ENCODE data around the gene DBX2.
"Not testable (repeated sequence)": the region's sequence is repeated elsewhere in the genome, so short reads cannot be mapped to it uniquely, and the experiment has no call there.

DBX2 gene

DNA sequence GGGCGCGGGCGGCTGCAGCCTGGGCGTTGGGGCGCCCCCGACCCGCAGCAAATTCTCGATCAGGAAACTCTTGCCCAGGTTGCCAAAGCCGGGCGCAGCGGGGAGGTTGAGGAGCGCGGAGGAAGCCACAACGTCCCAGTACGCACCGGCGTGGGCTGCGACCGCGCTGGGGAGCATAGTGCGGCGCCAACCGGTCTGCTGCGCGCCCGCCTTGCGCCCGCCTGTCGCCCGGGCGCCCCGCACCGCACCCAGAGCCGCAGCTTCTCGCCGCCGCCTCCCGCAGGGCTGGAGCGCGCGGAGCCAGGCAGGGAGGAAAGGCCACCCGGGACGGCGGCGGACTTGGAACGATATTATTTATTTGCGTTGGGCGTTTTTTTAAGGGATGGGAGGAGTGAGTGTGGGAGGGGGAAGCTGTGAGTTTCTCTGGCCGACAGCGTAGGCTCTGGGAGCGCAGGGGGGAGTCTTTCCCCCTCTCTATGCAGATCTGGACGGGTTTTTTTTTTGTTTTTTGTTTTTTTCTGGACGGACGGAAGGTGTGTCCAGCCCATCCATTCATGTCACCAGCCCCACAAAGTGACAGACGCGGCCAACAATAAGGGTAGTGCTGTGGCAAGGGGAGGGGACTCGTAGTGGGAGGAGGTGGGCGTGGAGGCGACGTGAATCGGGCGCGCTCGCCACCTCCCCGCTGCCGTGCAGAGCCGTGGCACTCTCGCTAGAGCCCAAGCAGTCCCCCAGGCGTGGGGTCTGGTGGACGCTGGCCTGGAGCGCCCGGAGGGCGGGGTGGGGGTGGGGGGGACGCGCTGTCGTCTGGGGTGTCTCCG, at the start of gene DBX2:
Gene DBX2 (minus strand): TSS at position 349 of the 821 bp plus-strand sequence. CDS start 172 bp downstream, at position 177.
- DNase-seq: no peak

DNA sequence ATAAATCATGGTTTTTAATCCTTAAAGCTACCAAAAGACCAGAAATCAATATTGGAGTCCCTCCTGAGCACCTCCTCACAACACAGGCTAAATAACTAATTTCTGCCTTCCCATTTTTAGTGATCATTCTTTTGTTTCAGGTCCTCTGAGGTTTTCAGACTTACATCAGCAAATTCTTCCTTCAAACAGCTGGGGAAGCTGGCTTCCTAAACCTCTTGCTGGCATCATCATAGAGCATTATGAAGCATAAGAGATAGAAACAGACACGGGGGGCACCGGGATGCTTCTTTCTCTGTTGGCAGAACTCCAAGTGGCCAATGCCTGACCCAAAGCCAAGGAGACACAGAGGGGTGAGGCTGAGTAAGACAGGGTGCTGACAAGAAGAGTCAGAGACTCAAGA, 47.9 kb upstream of the DBX2 start:
- no peak for DNase-seq

DNA sequence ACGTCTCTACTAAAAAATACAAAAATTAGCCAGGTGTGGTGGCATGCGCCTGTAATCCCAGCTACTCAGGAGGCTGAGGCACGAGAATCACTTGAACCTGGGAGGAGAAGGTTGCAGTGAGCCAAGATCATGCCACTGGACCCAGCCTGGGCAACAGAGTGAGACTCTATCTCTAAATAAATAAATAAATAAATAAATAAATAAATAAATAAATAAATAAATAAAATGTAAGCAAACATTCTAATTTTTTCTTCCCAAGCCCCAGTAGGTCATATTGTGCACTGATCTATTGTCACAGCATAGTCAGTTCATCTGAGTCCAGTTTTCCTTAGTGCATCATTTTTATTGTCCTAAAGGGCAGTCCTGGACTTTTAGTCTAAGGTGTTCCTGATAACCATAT, 44.5 kb upstream of the DBX2 start:
- not testable (repeated sequence) for DNase-seq

- DNase-seq: no peak
These were observed 42.2 kb upstream of the DBX2 start for GRCh38 chr12:45093051-45093450.

GRCh38 chr12:45089411-45090075, 38.6 kb upstream of the DBX2 start:
- no peak for DNase-seq

GRCh38 chr12:45088608-45089007, 37.7 kb upstream of the DBX2 start:
- no peak for DNase-seq

DNA sequence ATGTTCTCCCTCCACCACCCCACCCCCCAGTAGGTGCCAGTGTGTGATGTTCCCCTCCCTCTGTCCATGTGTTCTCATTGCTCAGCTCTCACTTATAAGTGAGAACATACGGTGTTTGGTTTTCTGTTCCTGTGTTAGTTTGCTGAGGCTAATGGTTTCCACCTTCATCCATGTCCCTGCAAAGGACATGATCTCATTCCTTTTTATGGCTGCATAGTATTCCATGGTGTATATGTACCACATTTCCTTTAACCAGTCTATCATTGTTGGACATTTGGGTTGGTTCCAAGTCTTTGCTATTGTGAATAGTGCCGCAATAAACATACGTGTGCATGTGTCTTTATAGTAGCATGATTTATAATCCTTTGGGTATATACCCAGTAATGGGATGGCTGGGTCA, 33.3 kb upstream of the DBX2 start:
- not testable (repeated sequence) for DNase-seq

GRCh38 chr12:45077251-45077650, 26.4 kb upstream of the DBX2 start:
- no peak for DNase-seq

GRCh38 chr12:45076417-45077026, 25.6 kb upstream of the DBX2 start:
- no peak for DNase-seq

DNA sequence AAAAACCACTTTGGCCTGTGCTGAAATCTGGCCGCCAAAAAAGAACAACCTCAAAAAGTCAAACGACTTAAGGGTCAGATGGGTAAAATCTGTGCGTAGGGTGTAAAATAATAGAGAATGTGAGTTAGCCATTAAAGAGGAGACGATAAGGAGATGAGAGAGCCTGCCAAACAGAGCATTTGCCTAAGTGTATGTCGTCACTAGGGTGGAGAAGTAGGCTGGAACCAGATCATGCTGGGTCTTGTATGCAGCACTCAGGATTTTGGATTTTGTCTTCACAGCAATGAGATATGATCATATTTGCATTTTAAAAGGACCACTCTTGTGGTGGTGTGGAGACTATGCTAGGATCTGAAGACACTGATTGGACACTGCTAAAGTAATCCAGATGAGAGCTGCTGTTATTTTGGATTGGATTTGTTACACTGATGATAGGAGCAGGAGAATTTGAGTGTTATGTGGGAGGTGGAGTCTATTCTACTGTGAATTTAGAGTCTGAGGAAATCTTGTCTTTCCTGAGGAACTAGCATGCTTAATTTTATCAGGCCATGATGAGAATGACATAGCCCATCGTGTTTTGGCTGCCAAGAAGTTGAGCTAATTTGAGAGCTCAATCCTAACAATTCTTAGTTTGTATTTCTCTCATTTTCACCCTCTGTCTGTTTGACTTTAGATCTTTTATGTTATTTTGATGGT, 24.8 kb upstream of the DBX2 start:
- no peak for DNase-seq

GRCh38 chr12:45065125-45065626, 14.3 kb upstream of the DBX2 start:
- no peak for DNase-seq

- no peak for DNase-seq
These were observed 10.1 kb upstream of the DBX2 start for GRCh38 chr12:45060976-45061375.

DNA sequence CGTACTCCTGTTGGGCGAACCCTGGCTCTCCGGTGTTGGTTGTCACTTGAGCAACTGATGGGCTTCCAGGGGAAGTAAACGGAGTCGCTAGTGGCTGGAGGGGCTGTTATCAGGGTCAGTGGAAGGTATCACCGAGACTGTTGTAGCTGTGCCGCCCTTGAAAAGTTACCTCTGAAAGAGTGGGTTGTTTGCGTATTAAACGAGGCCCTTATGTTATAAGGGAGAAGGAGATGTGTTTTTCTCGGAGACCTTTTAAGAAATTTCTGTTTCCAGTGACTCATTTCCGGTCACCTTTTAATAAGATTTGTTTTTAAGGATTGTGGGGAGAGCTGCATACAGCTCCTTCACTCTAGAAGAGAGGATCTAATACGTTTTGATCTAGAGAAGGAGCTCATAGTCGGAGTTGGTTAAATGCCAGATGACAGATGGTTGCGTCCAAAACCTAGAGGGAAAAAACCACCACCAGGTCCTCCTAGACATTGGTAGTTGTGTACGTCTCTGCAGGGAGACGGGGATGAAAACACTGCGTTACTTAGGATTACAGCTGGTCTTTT, 750 bp upstream of the DBX2 start:
- DNase-seq: no peak

GRCh38 chr12:45049912-45050750, 768 bp downstream of the DBX2 start:
- no peak for DNase-seq

DNA sequence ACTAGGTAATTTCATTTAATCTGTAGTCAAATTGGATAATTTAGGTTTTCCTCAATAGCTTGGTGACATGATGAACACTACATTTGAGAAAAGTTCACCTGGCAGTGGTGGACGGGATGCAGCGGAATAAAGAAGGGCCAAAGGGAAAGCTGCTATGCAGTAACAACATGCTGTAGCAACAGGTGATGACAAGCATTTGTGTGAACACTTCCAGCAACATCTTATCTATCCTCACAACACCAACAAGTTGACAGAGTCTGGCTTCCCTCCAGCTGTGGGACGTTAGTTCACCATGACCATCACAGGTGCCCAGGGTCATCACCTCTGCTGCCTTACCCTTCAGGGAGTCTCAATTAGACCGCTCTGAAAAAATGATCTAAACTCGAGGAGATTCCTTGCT, 8.3 kb downstream of the DBX2 start:
- no peak for DNase-seq

DNA sequence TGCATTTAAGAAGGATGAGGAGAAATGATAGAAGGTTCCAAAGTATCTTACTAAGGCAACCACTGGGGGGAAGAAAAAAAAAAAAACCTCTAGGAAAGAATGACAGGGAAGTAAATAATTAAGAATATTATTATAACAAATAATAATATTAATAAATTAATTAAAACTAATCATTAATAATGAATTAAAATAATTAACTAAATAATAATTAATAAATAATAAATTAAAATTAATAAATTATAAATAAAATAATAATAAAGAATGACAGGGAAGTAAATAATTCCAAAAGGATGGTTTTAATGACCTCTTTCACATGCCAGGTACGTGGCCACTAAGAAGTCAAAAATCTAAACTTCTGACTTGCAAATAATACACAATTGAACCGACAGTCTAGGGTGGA, 9.9 kb downstream of the DBX2 start:
- no peak for DNase-seq

DNA sequence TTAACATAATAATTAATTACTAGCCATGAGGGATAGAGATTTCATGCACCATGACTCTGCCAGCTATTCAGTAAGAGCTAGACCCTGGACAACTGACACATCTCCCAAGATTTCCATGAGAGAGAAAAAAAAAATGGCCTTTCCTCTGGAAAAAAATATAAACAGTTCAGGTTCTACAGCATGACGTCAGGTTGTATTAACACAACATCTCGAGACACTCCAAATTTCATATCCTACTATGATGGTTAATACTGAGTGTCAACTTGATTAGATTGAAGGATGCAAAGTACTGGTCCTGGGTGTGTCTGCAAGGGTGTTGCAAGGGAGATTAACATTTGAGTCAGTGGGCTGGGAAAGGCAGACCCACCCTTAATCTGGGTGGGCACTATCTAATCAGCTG, 11.1 kb downstream of the DBX2 start:
- no peak for DNase-seq

- no peak for DNase-seq
These were observed 16.0 kb downstream of the DBX2 start for GRCh38 chr12:45034861-45035265.

- no peak for DNase-seq
These were observed 33.0 kb downstream of the DBX2 start for GRCh38 chr12:45017916-45018315.

- DNase-seq: no peak
These were observed 36.5 kb downstream of the DBX2 start for GRCh38 chr12:45014396-45014795.

DNA sequence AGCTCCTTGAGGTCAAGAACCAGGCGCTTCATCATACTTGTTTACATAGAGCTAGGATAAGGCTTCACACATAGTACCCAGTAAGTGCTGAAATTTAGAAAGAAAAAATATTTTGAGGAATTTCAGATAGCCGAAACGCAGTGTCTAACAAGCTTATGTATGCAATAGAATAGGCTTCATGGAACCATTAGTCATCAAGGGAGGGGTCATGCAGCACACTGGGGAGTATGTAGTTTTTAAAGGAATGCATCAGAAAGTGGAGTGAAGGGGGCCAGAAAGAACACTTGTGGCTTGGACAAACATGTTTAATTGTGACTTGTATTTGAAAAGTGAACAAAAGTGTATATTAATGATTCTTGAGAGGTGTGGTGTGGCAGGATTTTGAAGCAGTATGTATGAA, 38.1 kb downstream of the DBX2 start:
- DNase-seq: no peak

GRCh38 chr12:45010059-45010458, 40.8 kb downstream of the DBX2 start:
- DNase-seq: no peak

Measured in Kasumi-1 (cell line).